ENCODE measurements around the gene CDC42BPB.

The CDC42BPB gene

DNA sequence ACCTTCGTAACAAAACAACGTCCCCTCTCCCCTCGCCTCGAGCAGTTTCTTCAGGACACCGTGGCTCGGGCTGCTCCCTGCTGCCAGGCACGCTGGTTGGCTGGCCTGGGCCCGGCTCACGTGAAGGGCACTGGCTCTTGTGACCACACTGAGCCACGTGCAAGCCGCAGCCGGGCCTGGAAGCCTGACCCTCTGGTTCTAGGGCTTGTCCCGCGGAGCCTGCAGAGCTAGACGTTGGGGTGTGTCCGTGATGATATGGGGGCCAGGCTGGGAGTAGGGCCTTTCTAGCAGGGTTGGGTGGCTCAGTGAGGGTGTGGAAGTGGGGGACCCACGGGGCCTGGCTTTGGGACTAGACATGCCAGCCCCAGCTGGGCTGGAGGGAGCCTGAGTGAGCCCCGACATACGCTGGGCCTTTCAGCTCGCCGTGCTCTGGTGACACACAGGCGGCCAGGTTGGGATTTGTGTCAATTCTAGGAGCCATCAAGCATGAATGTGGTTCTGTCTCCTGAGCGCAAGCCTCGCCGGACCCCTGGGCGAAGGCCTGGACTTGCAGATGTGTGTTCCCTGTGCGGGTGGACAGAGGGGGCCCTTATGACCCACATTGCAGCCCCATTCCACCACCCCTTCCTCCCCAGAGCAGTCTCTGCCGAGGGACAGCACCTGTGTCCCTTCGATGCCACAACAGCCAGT is 148.4 kb downstream of the CDC42BPB start:
- in situ Hi-C loops (cut with HindIII; ENCODE audit: low pct_ligation_motif_present, low sequenced_read_pairs) = no loop called here
- no peak overlapping the region for H3K4me3 ChIP-seq (ENCODE audit: low read depth, low read length)
- DNase-seq = no peak
- no peak overlapping the region for H3K27ac ChIP-seq
- TF ChIP-seq, protein P1, sequence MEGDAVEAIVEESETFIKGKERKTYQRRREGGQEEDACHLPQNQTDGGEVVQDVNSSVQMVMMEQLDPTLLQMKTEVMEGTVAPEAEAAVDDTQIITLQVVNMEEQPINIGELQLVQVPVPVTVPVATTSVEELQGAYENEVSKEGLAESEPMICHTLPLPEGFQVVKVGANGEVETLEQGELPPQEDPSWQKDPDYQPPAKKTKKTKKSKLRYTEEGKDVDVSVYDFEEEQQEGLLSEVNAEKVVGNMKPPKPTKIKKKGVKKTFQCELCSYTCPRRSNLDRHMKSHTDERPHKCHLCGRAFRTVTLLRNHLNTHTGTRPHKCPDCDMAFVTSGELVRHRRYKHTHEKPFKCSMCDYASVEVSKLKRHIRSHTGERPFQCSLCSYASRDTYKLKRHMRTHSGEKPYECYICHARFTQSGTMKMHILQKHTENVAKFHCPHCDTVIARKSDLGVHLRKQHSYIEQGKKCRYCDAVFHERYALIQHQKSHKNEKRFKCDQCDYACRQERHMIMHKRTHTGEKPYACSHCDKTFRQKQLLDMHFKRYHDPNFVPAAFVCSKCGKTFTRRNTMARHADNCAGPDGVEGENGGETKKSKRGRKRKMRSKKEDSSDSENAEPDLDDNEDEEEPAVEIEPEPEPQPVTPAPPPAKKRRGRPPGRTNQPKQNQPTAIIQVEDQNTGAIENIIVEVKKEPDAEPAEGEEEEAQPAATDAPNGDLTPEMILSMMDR (IDR thresholded peaks at IDR 0.05; ENCODE audit: low read depth, low read length, missing control alignments) = no peak
- H3K27me3 ChIP-seq (replicated peaks) = no peaks in the 10 kb centered on the region
- peaks cover 15% of the 10 kb centered on the region for H3K36me3 ChIP-seq (replicated peaks)

DNA sequence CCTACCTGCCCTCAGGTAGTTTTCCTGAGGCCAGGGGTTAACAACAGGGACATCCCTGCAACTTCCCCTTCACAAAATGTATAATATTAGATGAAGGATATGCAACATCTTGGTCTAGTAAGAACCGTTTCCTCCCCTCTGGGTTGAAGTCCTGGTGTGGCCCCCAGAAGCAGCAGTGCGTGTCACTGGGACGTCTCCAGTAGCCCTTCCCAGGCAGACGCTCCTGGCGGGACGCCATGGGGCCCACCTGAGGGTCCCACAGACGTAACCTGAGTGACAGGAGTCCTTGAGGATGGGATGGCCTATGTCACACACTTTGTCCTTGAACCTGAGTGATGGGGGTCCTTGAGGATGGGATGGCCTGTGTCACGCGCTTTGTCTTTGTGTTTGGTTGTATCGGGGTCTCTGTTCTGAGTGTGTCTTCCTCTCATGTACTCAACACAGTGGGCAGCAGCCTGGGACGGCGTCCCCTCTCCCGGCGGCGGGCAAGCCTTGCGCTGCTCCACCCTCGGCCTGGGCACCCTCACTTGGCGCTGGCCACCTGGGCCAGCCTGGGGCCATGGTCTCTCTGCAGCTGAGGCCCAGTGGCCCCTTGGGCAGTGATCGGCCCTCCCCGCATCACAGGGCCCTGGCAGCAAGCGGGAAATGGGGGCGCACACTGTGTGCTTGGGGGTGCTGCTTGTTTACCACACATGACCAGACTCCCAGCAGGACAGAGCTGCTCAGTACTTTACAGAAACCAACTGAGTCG is 149.2 kb downstream of the CDC42BPB start:
- in situ Hi-C loops (cut with HindIII; ENCODE audit: low pct_ligation_motif_present, low sequenced_read_pairs) = no loop called here
- Histone ChIP-seq H3K27me3 (replicated peaks) (no peaks in the 10 kb centered on the region), H3K4me3 (ENCODE audit: low read depth, low read length) (no peak overlapping the region), H3K36me3 (replicated peaks) (peaks cover 20% of the 10 kb centered on the region), H3K27ac (no peak overlapping the region)
- TF ChIP-seq, protein P1 (IDR thresholded peaks at IDR 0.05; ENCODE audit: low read depth, low read length, missing control alignments) = no peak
- no peak for DNase-seq

- in situ Hi-C loops (cut with HindIII; ENCODE audit: low pct_ligation_motif_present, low sequenced_read_pairs) = no loop called here
- Histone ChIP-seq H3K27ac (no peak overlapping the region), H3K27me3 (replicated peaks) (no peaks in the 10 kb centered on the region), H3K4me3 (ENCODE audit: low read depth, low read length) (no peak overlapping the region), H3K36me3 (replicated peaks) (peaks cover 20% of the 10 kb centered on the region)
- TF ChIP-seq, protein P1 (IDR thresholded peaks at IDR 0.05; ENCODE audit: low read depth, low read length, missing control alignments) = no peak
- DNase-seq = no peak
Observed at GRCh38 chr14:102907303-102907844, 150.0 kb downstream of the CDC42BPB start.

GRCh38 chr14:102906616-102907302 is 150.6 kb downstream of the CDC42BPB start:
- DNase-seq = no peak
- TF ChIP-seq, protein P1 (IDR thresholded peaks at IDR 0.05; ENCODE audit: low read depth, low read length, missing control alignments) = no peak
- Histone ChIP-seq H3K27ac (no peak overlapping the region), H3K36me3 (replicated peaks) (peaks cover 20% of the 10 kb centered on the region), H3K27me3 (replicated peaks) (no peaks in the 10 kb centered on the region), H3K4me3 (ENCODE audit: low read depth, low read length) (no peak overlapping the region)
- in situ Hi-C loops (cut with HindIII; ENCODE audit: low pct_ligation_motif_present, low sequenced_read_pairs) = no loop called here

DNA sequence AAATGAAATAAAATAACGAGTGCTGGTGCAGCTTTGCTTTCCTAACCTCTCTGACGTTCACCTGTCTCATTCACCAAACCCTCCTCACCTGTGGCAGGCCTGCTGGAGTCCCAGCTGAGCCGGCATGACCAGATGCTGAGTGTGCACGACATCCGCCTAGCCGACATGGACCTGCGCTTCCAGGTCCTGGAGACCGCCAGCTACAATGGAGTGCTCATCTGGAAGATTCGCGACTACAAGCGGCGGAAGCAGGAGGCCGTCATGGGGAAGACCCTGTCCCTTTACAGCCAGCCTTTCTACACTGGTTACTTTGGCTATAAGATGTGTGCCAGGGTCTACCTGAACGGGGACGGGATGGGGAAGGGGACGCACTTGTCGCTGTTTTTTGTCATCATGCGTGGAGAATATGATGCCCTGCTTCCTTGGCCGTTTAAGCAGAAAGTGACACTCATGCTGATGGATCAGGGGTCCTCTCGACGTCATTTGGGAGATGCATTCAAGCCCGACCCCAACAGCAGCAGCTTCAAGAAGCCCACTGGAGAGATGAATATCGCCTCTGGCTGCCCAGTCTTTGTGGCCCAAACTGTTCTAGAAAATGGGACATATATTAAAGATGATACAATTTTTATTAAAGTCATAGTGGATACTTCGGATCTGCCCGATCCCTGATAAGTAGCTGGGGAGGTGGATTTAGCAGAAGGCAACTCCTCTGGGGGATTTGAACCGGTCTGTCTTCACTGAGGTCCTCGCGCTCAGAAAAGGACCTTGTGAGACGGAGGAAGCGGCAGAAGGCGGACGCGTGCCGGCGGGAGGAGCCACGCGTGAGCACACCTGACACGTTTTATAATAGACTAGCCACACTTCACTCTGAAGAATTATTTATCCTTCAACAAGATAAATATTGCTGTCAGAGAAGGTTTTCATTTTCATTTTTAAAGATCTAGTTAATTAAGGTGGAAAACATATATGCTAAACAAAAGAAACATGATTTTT is 151.9 kb downstream of the CDC42BPB start:
- in situ Hi-C loops (cut with HindIII; ENCODE audit: low pct_ligation_motif_present, low sequenced_read_pairs) = no loop called here
- DNase-seq = no peak
- Histone ChIP-seq H3K27me3 (replicated peaks) (no peaks in the 10 kb centered on the region), H3K36me3 (replicated peaks) (peaks cover 20% of the 10 kb centered on the region), H3K4me3 (ENCODE audit: low read depth, low read length) (no peak overlapping the region), H3K27ac (no peak overlapping the region)
- TF ChIP-seq, protein P1 (IDR thresholded peaks at IDR 0.05; ENCODE audit: low read depth, low read length, missing control alignments) = no peak
